GM18519 (cell line): ENCODE measurements around the gene ACOXL.

ENCODE experiments used
- ATAC-seq: cut with Tn5 transposase; IDR thresholded peaks from one replicate; pipeline ENCODE4 v1.9.1; 2021; ENCODE audit warnings: mild to moderate bottlenecking, moderate library complexity; ENCODE audit not compliant: unreplicated experiment, low FRiP score

The ACOXL gene

GRCh38 chr2:111143107-111143842 lies 410.9 kb downstream of the ACOXL start:
- ATAC-seq = no peak

DNA sequence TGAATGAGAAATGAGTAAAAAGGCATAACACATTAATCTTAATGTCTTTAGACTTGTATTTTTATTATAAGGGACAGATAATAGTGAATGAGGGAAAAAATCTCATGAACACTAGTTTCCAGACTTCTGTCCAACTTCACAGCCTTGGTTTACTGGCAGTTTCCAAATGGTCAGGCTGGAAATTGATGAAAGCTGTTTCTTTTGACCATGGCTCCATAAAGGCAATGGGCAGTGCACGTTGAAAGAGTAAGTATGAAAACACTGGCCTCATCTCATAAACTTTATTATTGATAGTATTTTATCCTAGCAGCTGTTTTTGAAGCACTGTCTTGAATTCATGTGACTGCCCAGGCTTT lies 411.4 kb downstream of the ACOXL start:
- no peak for ATAC-seq

DNA sequence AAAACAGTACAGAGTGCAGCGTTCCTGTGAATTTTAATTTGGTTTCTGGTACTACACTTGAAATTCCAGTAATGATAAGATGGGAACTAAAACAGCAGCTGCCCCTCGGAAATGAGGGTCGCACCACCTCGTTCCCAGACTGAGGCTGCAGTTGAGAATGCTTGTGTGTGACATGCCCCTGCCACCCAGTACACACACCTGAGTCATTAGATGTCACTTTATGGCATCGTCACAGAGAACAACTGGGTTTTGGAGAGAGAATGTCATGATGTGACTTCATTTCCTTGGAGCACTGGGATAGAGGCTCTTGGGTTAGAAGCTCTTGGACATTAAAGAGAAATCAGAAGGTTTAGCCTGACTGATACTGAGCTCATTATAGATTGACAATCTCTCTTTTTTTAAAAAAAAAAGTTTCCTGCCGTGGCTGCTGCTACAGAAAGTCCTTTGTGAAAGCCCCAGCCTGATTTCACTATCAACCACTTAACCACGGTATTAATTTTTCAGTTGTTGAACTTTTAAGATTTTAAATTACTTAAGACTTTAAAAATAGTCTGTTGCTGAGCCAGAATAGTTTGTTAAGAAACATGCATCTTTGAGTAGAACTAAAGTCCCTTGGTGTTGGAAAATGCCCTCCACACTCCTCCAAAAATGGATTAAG lies 412.9 kb downstream of the ACOXL start:
- no peak for ATAC-seq

DNA sequence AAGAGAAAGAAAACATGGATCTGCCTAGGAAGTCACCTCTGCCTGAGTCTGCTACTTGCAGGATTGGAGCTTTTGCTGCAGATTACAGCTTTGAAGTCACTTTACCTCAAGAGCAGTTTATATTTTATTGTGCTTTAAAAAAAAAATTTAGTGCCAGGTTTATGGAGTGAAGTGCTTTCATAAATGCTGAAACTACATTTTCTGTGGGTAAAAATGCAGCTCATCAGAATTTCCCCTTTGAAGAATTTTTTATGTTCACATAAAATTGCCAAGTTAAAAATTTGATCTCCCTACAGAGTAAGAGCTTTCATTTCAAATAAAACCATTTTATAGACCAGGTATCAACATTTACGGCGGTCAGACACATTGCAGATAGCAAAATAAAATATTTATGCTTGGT lies 413.6 kb downstream of the ACOXL start:
- ATAC-seq = no peak

- ATAC-seq = no peak
Observed at GRCh38 chr2:111148225-111148873, 416.0 kb downstream of the ACOXL start.

DNA sequence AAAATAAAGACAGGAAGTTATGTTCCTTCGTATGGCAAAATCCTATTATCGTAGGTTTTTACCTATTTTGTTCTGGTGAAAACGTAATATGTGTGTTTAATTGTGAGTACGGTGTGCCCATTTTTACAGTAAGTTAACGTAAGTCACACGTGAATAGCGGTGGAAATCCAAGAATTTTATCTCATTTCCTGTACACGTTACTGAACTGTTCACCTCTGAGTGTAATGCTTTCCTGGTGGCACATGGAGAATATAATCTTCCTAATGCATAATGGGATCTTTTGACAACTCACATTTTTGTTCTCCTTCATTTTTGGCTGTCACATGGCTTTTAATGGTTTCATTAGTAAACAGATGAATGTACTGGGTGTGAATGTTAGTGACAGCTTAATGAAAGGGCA lies 416.6 kb downstream of the ACOXL start:
- no peak for ATAC-seq

DNA sequence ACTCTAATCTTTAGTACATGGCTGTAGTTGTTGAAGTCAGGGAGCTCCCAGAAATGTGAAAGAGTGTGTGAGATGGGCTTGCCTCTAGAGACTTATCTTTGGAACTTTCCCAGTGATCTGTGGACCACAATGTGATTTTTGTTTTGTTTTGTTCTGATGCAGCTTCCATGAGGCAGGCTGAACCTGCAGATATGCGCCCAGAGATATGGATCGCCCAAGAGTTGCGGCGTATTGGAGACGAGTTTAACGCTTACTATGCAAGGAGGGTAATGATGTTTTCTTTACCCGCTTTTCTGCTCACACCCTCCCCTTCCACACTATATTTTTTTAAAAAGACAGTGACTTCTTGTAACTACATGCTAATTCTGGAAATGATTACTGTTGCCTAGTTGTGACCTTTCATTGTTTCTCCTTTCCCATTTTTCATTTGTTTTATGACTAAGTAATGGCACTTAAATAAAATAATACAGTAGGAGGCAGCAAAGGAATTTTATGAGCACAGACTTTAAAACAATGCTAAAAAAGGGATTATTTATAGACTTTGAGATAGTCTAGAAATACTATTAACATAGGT lies 417.6 kb downstream of the ACOXL start:
- no peak for ATAC-seq

- ATAC-seq = no peak
Observed at GRCh38 chr2:111154758-111155157, 422.4 kb downstream of the ACOXL start.

DNA sequence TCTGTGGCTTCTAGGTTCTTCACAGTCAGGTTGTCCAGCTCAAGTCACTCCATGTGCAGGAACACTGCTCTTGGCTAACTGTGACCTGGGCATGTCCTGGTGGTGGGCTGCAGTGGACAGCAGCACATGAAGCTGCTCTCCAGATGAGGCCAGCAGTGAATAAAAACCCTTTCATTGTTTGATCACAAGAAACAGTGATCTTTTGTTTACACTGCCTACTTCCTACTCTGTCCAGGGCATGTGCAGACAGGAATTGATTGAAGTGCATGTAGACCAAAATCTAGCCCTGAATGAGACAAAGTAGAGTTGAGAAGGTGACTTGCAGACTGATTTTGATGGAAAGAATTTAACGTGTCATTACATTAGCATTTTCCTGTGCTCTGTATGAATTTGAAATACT lies 423.2 kb downstream of the ACOXL start:
- ATAC-seq = no peak

DNA sequence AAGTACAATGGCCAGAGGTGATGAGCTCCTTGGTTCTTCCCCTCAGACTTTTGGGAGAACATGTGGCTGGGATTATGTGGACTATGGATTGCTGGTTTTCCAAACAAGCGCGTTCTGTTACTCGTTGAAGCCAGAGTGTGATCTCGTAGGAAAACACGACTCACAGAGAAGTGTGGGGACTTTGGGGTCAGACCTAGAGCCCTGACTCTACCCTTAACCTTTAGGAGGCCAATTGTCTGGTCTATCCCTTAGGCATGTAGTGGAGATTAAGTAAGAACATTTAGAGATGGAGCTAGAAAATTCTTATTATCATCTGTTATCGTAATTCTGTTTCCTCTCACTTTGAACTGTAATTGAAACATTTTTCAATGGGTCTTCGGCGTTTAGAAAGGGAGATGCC lies 424.2 kb downstream of the ACOXL start:
- no peak for ATAC-seq

GRCh38 chr2:111157071-111157661 lies 424.8 kb downstream of the ACOXL start:
- ATAC-seq = no peak

GRCh38 chr2:111157798-111158197 lies 425.4 kb downstream of the ACOXL start:
- ATAC-seq = no peak

DNA sequence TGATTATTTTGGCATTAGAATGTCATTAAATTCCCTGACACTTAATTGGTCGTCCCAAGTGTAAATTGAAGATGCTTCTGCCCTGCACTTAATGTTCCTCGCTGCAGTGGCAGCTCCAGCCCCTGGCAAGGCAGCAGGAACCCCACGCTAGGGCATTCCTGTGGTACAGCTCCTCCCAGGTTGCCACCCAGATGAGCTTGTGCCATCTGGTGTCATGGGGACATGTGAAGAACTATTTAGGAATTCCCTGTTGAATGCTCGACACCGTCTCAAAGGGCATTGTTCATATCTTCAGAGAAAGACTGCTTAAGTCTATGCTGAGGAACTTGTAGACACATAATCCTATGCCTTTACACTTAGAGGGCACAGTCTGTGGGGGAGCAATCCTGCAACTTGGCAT lies 427.3 kb downstream of the ACOXL start:
- no peak for ATAC-seq

- ATAC-seq = no peak
Observed at GRCh38 chr2:111160758-111161157, 428.4 kb downstream of the ACOXL start.

- ATAC-seq = no peak
Observed at GRCh38 chr2:111161971-111162370, 429.6 kb downstream of the ACOXL start.

DNA sequence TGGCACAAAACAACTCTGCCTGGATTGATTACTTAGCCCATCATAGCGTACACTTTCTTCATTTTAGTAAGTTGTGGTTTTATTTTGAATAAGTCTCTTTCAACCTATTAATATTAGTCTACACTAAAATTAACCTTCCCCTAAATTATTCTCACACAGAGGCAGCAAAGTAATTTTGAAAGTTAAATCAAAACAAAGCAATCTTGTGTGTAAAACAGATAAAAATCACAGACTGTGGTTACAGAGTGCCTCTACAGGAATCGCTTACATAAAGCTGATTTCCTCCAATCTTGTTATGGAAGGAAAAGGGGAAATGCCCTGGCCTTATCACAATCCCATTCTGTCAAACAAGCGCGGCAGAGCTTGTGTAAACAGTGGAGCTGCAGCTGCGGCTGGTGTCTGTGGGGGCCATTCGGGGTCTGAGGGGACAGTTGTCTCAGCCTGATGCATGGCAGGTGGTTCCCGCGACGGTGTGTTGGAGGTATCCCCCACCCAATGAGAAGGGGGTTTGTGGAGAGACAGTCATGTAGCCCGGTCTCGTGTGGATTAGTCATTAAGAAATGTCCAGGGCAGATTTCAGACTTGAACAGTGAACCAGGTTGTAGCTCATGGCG lies 430.5 kb downstream of the ACOXL start:
- no peak for ATAC-seq

DNA sequence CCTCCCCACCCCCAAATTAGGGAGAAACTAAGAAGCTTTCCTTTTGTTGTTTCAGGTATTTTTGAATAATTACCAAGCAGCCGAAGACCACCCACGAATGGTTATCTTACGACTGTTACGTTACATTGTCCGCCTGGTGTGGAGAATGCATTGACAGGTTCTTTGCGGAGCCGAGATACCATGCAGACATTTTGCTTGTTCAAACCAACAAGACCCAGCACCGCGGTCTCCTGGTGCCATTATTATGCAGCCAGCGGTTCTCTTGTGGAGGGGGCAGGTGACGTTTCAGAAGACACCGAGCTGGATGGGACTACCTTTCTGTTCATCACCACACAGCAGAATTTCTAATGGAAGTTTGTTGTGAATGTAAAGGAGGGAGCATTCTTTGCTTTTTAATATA lies 431.7 kb downstream of the ACOXL start:
- no peak for ATAC-seq

- ATAC-seq = no peak
Observed at GRCh38 chr2:111165084-111165483, 432.7 kb downstream of the ACOXL start.

GRCh38 chr2:111166115-111166514 lies 433.7 kb downstream of the ACOXL start:
- ATAC-seq = no peak

GRCh38 chr2:111167076-111167862 lies 434.9 kb downstream of the ACOXL start:
- no peak for ATAC-seq
